NCI-H524 (cell line): Measurements from ENCODE around the gene UBE2L5.
"Not testable (repeated sequence)": the region's sequence is repeated elsewhere in the genome, so short reads cannot be mapped to it uniquely, and the experiment has no call there.

Experiments used
- DNase-seq, 2 experiments: peaks; one replicate each; lab custom pipeline; 2025; lab: John Stamatoyannopoulos, UW

UBE2L5 gene

DNA sequence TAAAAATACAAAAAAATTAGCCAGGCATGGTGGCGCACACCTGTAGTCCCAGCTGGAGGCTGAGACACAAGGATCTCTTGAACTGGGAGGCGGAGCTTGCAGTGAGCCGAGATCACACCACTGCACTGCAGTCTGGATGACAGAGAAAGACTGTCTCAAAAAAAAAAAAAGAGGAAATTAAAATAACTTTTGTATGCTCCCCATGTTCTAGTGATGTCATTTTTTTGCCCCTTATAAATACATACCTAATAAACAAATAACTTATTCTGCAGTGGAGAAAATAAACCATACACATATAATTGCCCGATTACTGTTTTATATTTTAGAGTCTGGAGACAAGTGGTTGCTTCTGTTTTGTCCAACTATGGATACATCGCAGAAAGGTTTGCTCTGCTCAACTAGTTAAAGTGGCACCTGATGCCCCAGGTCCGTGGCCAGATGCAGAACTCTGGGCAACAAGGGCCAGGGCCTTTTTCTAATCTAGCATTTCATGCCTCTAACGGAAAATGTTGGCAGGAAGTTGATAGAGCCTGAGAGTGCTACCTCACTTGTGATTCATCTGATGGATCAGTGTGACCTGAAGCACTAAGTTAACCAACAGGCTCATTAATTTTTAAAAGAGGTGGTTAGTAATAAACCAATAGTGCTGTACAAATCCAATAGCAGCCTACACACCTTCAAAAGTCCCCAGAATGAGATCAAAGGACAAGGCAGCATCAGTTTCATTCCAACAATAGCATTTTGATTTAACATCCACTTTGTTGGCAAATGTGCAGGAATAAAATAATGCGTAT is 18.8 kb downstream of the UBE2L5 start:
- no peak for DNase-seq

DNA sequence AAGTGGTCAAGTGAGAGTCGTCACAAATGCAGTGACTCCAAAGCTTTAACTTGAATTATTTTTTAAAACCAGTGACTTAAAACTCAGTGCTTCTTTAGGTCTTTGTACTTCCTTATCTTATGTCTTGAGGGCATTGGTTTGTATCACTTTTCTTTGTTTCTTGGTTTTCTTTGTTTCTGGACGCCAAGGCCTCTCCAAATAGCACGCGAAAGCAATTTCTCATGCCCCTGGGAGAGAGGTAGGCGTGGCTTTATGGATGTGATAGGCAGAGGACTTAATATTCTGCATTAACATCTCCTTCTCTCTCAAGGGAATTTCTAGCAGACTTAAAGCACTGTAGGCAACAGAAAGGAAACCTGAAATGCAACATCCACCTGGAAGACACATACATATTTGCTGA is 20.6 kb downstream of the UBE2L5 start:
- no peak for DNase-seq

DNA sequence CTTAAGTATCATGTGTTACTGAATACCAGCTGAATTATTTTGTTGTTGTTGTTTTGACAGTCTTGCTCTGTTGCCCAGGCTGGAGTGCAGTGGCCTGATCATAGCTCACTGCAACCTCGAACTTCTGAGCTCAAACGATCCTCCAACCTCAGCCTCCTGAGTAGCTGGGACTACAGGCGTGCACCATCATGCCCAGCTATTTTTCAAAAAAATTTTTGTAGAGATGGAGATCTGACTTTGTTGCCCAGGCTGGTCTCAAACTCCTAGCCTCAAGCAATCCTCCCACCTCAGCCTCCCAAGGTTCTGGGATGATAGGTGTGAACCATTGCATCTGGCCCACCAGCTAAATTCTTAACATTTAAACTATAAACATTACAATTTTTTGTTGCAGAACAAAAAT is 21.2 kb downstream of the UBE2L5 start:
- DNase-seq: not testable (repeated sequence)

DNA sequence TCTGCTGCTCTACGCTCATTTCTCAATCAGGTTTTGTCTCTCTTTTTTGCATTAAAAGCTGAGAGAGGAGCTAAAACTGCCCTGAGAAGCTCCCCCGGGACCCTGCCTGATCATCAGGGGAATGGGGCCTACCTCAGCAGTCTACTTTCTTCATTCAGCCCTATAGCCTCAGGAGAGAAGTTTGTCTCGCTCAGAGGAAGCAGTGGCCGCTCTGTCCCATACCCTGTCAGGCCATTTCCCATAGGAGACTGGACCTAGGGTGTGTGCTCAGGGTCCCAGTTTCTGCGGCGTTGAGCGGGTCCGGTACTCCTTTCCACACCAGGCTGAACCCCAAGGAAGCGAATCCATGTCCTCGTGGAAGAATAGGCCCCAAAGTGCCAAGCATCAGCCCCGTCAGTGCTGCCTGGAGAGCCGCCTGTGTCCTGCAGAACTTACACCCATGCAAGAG is 21.7 kb downstream of the UBE2L5 start:
- DNase-seq: no peak

DNA sequence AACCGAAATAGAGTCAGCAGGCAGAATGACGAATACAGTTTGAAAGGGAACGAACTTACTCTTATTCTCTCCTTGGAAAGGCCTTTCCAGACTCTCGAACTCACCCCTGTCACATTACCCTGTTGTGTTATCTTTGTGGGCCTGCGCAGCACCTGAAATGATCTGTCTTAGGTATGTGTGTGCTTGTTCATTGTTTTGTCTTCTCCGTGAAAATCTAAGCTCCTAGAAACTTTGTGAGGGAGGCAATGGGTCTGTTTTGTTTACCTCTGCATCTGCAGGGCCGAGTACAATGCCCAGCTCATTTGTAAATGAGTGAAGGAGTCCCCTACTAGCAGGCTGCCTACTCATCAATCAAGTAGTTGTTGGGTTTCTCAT is 23.8 kb downstream of the UBE2L5 start:
- DNase-seq: no peak

DNA sequence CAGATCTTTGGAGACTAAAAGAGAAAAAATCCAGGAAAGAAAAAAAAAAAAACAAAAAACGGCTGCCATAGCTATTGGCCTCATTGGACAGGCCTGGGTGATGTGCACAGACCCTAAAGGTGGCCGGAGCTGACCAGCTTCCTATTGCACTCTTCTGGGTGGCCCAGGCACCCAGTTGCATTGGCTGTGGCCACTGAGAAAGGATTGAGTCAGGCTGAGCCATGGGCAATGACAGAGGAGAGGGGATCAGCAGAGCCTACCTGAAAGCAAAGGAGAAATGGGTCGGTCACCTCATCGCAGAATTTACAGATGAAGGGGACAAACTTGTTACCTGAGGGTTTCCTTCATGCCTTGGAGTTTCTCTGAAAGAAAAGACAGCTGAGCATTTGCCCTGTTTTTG is 26.1 kb downstream of the UBE2L5 start:
- no peak for DNase-seq

DNA sequence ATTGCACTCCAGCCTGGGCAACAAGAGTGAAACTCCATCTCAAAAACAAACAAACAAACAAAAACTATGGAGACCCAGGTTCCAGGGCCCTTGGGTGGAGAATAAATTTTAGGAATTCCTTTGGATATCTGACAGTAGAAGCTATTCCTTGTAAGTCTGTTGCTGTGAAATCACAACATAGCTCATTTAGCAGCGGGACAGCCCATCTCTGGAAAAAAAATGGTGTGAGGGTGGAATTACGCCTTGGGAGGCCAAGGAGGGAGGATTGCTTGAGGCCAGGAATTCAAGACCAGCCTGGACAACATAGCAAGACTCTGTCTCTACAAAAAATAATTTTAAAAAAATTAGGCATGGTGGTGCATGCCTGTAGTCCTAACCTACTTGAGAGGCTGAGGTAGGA is 27.8 kb downstream of the UBE2L5 start:
- no peak for DNase-seq

DNA sequence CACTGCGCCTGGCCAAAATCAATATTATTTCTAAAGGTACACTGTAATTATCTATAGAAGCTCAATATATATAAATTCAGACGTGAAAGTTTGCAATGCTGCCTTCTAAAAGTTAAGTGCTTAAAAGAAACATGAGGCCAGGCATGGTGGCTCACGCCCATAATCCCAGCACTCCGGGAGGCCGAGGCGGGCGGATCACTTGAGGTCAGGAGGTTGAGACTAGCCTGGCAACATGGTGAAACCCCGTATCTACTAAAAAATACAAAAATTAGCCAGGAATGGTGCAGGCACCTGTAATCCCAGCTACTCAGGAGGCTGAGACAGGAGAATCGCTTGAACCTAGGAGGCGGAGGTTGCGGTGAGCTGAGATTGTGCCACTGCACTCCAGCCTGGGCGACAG is 29.2 kb downstream of the UBE2L5 start:
- DNase-seq: not testable (repeated sequence)

DNA sequence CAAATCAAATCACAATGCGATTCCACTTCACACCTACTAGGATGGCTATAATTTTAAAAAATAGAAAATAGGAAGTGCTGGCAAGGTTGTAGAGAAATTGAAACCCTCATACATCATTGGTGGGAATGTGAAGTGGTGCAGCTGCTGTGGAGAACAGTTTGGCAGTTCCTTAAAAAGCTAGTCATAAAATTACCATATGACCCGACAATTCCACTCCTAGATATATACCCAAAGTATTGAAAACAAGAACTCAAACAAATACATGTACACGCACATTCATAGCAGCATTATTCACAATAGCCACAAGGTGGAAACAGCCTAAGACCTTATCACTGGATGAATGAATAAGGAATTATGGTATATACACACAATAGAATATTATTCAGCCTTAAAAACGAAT is 31.4 kb downstream of the UBE2L5 start:
- peak in 1 of 2 experiments; percentile 31 for DNase-seq

DNA sequence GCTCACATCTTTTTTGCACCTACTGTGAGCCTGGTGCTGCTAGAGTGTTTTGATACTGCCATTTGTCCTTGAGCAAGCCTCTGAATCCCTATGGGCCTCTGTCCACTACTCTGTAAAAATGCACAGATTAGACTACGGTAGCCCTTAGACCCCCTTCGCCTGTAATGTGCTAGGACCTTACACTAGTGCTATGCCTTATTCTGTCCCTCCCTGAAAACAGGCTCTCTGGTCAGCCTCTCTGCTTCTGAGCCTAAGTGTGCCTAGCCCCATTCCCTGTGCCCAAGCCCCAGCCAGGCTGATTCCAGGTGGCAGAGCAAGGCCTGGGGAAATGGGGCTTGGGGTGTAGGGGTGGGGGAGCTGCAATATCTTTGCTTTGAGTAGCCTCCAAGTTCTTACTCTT is 32.7 kb downstream of the UBE2L5 start:
- no peak for DNase-seq

DNA sequence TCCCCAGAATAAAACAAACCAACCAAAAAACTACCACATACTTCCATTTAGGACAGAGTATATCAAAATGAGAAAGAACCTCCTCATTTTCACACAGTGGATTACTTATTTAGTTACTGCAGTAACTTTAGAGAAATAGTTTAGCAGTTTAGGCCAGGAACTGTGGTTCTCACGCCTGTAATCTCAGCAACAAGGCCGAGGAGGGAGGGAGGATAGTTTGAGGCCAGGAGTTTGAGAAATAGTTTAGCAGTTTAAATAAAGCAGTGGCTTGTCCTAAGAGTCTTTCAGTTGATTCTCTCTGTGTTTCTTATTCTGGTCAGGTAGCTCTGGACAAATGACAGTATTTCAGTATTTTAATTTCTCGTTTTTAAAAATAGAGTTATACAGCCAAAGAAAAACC is 34.0 kb downstream of the UBE2L5 start:
- DNase-seq: no peak

DNA sequence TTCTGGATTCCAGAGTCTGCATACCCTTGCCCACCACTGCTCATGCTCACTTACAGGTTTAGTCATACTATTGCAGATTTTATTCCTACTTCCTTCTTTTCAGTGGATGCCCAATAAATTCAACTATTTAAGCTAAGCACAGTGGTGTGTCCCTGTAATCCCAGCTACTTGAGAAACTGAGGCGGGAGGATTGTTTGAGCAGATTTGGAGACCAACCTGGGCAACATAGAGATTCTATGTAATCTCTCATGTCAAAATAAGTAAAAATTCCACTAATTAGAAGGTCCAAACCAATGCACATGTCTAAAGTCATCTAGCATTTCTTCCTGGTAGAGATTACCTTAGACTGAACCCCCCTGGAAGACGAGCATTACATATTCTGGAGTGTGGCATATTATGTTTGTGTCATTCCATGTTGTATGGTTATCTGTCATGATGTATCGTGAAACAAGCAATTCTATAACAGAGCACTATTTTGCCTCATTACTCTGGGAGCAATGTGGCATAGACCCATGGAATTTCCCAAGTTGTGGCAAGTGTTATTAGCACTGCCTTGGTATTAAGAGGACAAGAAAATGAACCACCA is 35.1 kb downstream of the UBE2L5 start:
- DNase-seq: peak in 1 of 2 experiments; percentile 31

DNA sequence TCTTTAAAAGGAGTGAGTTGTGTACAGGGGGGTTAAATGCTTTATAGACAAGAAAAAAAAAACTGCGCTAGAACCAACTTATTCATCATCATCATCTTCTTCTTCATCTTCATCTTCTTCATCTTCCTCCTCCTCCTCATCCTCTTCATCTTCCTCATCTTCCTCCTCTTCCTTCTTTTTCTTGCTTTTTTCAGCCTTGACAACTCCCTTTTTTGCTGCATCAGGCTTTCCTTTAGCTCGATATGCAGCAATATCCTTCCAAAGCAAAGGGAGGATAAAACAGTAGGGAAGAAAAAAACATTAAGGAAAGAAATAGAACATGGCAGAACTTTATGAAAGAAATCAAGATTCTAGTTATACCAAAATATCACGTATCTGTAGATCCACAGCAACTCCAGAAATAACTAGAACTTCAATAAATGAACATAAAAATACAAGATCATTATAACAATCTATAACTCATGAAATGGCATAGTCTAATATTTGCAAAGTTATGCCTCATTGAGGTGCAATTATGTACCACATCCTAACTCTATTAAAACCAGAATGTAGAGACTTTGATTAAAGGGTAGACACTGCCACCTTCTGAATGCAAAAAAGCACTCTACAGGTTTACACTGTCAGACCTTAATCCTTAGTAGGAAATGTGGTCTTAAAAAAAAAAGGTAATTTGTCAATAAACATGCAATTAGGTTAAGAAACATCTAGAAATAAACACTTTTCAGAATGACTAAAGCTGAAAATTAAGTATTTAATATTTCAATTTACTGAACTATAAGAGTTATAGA is 39.2 kb downstream of the UBE2L5 start:
- DNase-seq: peak in 1 of 2 experiments; percentile 48

DNA sequence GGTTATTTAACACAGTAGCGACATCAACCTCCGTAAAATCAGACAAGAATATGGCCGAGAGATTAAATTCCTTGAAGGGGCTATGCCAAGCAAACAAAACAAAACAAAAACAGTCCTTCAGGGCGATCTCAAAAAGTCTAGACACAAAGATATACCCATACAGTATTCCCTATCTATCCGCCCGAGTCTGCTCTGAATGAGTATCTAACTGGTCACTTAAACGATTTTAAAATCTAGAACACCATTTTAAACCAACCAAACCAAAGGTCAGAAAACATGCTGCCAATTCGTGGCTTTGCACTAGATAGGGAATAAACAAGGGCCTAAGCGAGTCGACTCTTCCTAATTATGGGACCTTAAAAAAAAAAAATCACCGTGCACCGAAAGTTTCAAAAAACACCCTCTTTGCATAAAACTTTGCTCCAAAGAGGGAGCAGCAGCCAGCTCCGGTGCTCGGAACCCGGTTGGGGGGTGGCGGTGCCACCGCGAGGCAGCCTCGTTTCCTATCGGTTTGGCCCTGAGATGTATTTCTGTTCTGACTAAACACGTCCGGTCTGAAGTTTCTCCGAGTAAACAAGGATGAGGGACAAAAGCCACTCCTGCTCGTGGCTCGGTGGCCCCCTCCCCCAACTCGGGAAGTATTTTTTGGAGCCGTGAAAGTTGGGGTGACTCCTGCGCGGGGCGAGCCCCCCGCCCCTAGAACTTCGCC is 41.6 kb downstream of the UBE2L5 start:
- DNase-seq: peak in 1 of 2 experiments; percentile 81

DNA sequence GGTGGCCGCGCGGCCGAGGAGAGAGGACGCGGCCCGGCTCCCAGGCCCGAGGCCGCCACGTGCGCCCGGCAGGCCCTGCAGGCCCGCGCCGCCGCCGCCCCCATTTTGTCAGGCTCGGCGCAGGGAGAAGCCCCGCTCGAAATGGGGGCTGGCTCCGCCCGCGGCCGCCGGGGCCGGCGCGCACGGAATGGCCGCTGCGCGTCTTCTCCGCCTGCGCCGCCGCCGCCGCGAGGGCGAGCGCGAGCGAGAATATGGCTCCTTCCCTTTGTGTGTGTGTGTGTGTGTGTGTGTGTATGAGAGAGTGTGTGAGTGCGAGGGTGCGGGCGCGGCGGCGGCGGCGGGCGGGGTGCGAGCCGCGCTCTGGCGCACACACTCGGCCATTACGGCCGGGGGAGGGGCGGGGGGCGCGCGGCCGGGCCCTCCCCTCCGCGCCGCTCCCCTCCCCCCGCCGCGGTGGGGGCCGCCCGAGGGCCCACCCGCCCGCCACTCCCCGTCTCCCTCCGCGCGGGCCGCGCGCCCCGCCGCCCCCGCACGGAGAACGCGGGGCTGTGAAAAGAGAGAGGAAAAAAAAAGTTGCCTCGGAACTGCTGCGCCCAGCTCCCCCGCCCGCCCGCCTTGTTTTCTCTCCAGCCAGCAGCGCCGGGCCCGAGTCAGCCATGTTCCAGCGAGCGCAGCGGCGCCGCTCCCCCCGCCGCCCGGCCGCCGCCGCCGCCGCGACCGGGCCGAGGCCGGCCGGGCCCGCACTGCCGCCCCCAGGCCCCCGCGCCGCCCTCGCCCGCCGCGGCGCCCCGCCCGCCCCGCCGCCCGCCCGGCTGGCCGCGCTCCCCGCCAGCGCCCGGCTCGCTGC is 42.4 kb downstream of the UBE2L5 start:
- DNase-seq: peak; percentile 56 to 84

DNA sequence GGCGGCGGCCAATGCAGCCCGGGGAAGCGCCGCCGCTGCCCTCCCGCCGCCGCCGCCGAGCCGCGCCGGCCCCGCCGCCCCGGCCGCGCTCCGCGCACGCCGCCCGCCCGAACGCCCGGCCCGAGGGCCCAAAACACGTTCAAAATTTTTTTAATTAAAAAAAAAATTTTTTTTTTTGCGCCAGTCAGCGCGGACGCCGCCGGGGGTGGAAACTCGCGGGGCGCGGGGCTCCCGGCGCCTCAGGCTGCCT is 43.0 kb downstream of the UBE2L5 start:
- DNase-seq: no peak

DNA sequence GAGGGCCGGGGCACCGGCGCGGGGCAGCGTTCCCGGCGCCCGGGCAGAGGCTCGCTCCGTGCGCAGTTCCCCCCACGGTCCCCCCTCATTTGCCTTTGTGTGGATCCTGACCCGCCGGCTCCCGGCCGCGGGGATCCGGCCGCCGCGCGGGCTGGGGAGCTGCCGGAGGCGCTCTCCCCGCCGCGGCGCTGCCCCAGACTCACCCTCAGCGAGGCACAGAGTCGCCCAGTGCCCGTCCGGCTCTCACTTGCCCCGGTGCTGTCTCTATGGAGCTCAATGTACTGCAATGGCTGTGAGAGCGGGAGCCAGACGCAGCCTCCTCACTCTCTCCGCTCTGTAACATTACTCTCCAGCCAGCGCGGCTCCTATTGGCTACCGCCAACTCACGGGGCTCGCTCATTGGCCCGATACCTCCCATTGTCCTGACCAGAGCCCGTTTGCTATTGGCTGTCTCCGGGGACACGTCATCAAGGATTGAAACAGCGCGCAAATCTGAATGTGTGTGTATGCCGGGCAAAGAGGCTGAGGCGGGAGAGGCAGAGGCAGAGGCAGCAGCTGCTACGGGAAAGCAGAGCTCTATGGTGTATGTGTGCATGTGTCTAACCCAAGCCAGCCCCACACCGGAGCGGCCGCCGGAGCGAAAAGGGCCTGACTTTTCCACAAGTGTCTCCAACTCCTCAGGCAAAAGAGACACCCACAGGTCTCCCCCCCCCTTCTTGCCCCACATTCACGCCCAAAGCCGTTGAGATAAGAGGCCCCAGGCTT is 43.5 kb downstream of the UBE2L5 start, which contains the start of gene HMGB1:
Gene HMGB1 (minus strand): TSS at position 344 of the 765 bp plus-strand sequence. CDS start 2,256 bp downstream, outside the sequence.
- DNase-seq: peak; percentile 100

DNA sequence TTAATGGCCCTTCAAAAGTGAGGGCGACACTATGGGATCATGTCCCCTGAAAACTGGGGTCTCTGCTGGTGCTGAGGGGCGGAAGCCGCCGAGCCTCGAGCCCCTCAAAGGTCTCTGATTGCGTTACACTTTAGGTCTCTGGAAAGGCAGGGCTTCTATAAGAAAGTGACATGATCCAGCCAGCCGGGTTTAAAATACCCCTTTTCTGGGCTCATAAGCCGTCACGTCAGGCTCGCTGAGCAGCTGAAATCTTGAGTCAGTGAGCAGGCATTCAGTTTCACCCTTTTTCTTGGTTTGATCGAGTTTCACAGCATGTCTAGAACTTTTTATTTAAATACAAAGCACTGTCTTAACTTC is 44.0 kb downstream of the UBE2L5 start:
- DNase-seq: peak; percentile 77 to 80

DNA sequence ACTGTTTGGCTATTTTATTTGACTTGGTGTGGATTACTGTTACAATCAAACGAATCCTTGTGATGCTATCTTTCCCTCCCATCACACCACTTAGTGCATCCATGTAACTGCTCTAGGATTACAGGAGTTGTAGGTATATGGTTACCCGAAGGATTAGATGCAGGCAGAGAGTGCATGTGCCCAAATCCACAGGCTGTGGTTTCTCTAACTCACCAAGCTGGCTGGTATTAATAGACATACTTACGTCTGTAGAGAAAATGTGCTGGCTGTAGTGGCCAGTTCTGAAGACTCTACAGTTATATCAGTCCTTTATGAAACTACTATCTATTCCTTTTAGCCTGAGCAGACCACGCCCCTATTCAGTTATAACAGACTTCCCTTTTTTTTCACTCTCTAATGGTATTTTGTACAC is 44.6 kb downstream of the UBE2L5 start:
- DNase-seq: peak; percentile 80 to 95

DNA sequence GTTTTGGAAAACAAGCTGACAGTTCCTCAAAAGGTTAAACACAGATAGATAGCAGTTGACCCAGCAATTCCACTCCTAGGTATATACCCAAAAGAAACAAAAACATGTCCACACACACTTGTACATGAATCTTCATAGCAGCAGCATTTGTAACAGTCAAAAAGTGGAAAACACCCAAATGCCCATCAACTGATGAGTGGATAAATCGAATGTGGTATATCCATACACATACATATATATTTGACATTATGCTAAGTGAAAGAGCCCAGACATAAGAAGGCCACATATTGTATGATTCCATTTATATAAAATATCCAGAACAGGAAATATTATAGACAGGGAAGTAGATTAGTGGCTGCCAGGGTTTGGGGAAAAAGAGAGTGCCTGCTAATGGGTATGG is 51.4 kb downstream of the UBE2L5 start:
- DNase-seq: no peak
